Muscle of leg (tissue), 11 donors: ENCODE data around the gene HMG20B. TPM values are rescaled to one million over a fixed set of nuclear protein-coding genes. Genes with fewer than 3 reads are reported as not detected.
A peak's percentile ranks its signal among the peaks of the same experiment; 100 is the strongest.

Source experiments
- DNase-seq: peaks from one replicate; pipeline ENCODE4 v3.0.0; 2013
- H3K27ac ChIP-seq: one replicate; pipeline ENCODE4 v1.5.1; 2013; ENCODE audit warnings: mild to moderate bottlenecking, low read length, control low read depth
- H3K27me3 ChIP-seq: one replicate; pipeline ENCODE4 v1.6.1; 2013; ENCODE audit warnings: low read length; ENCODE audit not compliant: control insufficient read depth, insufficient read depth
- H3K36me3 ChIP-seq: one replicate; pipeline ENCODE4 v1.6.1; 2013; ENCODE audit warnings: low read length; ENCODE audit not compliant: control insufficient read depth, insufficient read depth
- H3K4me1 ChIP-seq: one replicate; pipeline ENCODE4 v1.6.1; 2013; ENCODE audit warnings: low read length; ENCODE audit not compliant: control insufficient read depth, insufficient read depth
- H3K4me3 ChIP-seq: one replicate; pipeline ENCODE4 v1.5.1; 2013; ENCODE audit warnings: low read length, control low read depth
- H3K9me3 ChIP-seq: replicated peaks from 2 replicates; pipeline ENCODE4 v1.6.1; 2013; ENCODE audit warnings: low read depth, low read length; ENCODE audit not compliant: control insufficient read depth
- WGBS: methylation state at CpG from one replicate; pipeline ENCODE4 v1.1.5; 2013; ENCODE audit warnings: missing lambda C conversion rate; ENCODE audit not compliant: insufficient coverage; 5-methylcytosine and 5-hydroxymethylcytosine counted together
- polyA plus RNA-seq, 8 donors: library from polyadenylated mRNA; unstranded; fragments of 120-200 nt; gene quantifications; one replicate each; pipeline versions ENCODE4 v1.2.1 to v1.2.3, GENCODE V29; 2013; ENCODE audit warnings: inconsistent platforms in 1 of 8, low replicate concordance in 1 of 8; ENCODE audit not compliant: insufficient read length in 8 of 8, insufficient read depth in 1 of 8
- total RNA-seq: library from RNA; stranded (reverse); fragments of 120-200 nt; gene quantifications from one replicate; pipeline ENCODE4 v1.2.4, GENCODE V29; 2013

HMG20B gene
- total and polyA plus RNA-seq, 9 donors = 34.2 to 47.7 (median 39.9) TPM

DNA sequence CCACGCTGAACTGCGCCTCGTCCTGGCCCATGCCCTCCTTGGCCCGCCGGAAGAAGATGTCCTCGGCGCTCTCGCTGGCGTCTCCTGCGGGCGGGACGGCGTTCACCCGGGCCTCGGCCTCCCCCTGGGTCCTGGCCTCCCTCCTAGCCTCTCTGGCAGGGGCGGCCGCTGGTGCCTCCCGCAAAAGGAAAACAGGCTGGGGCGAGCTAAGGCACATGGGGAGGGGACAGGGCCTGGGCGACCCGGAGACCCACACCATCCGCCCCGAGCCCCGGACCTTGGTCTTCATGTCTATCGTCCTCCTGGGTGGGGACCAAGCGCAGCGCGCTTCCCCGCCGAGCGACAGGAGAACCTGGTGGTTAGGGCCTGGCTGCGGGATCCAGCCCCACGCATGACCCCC lies 39.6 kb downstream of the HMG20B start:
- Histone ChIP-seq H3K4me3 (no peak overlapping the region), H3K27me3 (peaks cover 11% of the 10 kb centered on the region), H3K9me3 (no peaks in the 10 kb centered on the region), H3K36me3 (peaks cover 36% of the 10 kb centered on the region), H3K4me1 (peaks cover 25% of the 10 kb centered on the region), H3K27ac (no peak overlapping the region)
- DNase-seq = no peak
- 95% methylated on average over 32 of the region's 33 CpGs for WGBS

DNA sequence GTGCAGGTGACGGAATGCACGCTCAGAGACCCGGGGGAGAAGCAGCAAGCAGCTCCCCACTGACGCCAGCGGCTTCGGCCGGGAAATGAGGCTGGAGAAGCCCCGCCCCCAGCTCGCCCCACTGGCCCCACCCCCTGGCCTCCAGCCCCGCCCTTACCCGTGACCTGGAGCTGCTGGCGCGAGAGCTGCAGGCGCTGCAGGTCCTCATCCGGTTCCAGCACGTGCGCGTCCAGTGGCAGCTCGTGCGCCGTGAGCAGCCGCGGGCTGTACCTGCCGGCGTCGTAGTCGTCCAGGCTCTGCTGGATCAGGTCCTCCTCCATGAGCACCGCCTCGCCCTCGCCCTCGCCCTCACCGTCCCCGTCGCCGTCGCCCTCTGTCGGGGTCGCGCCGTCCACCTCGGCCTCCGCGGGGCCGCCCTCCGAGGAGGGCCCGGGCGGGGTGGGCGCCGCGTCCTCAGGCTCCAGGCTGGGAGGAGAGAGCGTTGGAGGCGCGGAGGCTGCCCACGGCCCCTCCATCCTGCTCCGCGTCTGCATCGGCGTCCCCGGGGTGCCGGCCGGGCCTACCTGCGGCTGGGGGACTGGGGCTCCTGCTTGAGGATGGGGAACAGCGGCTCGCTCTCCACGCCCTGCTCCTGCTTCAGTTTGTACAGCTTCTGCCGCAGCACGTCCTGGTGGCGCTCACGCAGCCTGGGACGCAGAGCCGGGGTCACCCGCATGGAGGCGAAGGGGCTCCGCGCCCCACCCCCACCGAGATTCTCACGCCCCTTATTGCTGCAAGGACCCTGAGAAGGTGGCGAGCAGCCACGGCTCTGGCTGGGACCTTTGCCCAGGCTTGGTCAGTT lies 40.4 kb downstream of the HMG20B start:
- DNase-seq = no peak
- H3K9me3 ChIP-seq = no peaks in the 10 kb centered on the region
- peaks cover 18% of the 10 kb centered on the region for H3K4me1 ChIP-seq
- H3K27ac ChIP-seq = no peak overlapping the region
- WGBS = 73% methylated on average over 76 of the region's 79 CpGs
- peaks cover 41% of the 10 kb centered on the region for H3K36me3 ChIP-seq
- peaks cover 3% of the 10 kb centered on the region for H3K27me3 ChIP-seq
- no peak overlapping the region for H3K4me3 ChIP-seq

DNA sequence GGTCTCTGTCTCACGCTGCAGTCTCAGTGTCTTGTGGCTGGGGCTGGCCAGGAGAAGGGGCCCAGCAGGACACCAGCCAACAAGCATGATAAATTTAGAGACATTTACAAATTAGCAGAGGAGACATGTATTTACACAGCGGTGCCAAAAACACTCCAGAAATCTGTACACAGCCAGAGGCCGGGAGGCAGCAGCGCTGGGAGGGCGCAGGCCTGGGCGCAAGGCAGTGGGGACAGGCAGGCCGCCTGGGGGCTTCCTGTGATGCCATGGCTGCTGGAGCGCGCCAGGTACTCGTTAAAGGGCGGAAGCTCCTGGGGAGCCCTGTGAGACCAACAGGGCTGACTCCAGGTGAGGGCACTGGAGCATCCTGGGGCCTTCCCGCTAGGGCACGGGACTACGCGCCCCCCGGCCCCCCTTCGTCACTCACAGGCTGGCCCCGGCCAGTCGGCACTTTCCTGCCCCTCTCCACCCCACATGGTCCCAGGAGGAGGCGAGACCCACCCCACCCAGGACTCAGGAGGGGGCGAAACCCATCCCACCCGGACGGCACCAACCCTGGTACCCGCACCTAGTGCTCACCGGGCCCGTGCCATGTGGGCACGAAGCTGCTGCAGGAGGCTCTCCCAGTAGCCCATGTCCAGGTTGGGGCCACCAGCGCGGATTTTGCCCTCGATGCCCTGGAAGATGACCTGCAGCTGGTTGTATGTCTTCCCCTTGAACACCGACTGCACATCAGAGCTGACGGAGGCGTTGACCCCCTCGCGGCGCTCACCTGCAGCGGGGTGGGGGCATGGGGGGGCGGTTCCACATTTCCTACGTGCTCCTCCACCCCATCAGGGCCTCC lies 41.3 kb downstream of the HMG20B start:
- H3K27ac ChIP-seq = no peak overlapping the region
- 91% methylated on average over 24 of the region's 39 CpGs for WGBS
- peaks cover 42% of the 10 kb centered on the region for H3K36me3 ChIP-seq
- no peak for DNase-seq
- no peak overlapping the region for H3K4me3 ChIP-seq
- peaks cover 15% of the 10 kb centered on the region for H3K4me1 ChIP-seq
- H3K9me3 ChIP-seq = no peaks in the 10 kb centered on the region
- no peaks in the 10 kb centered on the region for H3K27me3 ChIP-seq

DNA sequence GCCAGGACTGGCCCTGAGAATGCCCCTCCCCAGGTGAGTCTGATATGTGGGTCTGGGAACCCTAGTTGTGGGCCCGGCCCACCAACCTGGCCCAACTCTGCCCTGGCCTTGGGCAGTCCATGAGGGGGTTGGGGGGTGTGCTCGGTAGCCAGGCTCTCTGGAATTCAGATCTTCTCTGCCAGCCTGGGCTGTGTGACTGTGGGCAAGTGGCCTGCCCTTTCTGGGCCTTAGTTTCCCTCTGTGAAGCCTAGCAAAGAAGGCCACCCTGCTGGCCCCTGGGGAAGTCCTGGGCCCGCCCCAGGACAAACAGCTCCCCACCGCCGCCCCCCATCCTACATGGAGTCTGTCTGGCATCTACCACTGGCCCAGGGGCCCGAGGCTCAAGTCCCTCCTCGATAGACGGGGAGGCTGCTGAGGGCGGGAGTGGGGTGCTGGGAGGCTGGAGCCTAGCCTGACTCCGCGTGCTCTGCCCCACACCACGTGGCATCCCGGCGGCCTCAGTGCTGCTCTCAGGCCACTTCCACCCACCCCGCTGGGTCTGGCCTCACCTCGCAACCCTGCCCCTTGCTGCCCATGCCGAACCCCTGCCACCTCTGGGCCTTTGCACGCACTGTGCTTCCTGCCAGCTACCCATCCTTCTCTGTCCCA lies 42.2 kb downstream of the HMG20B start:
- DNase-seq = no peak
- Histone ChIP-seq H3K9me3 (no peaks in the 10 kb centered on the region), H3K4me1 (peaks cover 10% of the 10 kb centered on the region), H3K27ac (no peak overlapping the region), H3K36me3 (peaks cover 52% of the 10 kb centered on the region), H3K27me3 (no peaks in the 10 kb centered on the region), H3K4me3 (no peak overlapping the region)
- WGBS = 93% methylated on average over 16 of the region's 18 CpGs

DNA sequence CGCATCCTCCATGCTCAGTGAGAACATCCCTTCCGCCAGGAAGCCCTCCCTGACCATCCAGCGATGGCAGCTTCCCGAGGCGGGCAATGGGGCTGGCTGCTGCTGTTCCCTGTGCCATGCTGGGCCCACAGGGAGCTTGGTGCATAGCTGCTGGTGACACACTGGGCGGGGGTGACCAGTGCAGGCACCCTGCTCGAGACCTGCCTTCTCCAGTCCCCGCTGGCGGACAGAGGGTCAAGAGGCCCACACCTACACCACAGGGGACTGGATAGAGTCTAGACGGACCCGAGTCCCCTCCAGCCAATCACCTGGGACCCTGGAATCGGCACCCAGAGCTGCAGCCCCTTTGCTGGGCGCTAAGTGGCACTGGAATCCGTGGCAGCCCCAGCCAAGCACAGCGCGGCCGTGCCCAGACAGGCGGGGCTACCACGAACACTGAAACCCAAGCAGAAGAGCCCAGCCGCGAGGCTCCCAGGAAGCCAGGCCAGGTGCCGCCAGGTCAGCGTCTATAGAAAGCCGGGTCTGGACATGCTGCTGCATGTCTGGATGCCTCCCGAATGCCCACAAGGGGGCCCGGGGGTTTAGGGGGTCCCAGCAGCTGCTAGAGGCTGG lies 42.9 kb downstream of the HMG20B start:
- 89% methylated on average over 26 of the region's 26 CpGs for WGBS
- Histone ChIP-seq H3K27ac (no peak overlapping the region), H3K4me3 (no peak overlapping the region), H3K27me3 (no peaks in the 10 kb centered on the region), H3K36me3 (peaks cover 54% of the 10 kb centered on the region), H3K9me3 (no peaks in the 10 kb centered on the region), H3K4me1 (peaks cover 7% of the 10 kb centered on the region)
- no peak for DNase-seq

DNA sequence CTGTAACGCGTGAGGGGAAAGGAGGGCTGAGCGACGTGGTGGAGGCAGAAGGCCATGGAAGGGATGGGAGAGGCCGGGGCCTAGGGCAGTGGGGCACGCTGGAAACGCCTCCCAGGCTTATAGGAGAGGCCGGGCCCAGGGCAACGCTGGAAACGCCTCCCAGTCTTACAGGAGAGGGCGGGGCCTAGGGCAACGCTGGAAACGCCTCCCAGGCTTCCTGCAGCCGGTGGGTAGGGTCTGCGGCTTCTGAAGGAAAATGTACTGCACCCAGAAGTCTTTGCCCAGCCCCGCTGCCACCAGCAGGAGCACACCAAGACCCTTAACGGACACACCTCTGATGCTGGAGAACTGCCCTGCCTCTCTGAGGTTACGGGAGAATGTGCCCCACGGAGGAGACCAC lies 44.7 kb downstream of the HMG20B start:
- no peak for DNase-seq
- Histone ChIP-seq H3K27me3 (no peaks in the 10 kb centered on the region), H3K4me1 (peaks cover 7% of the 10 kb centered on the region), H3K36me3 (peaks cover 55% of the 10 kb centered on the region), H3K27ac (peak overlapping the region; percentile 53), H3K9me3 (no peaks in the 10 kb centered on the region), H3K4me3 (no peak overlapping the region)
- 55% methylated on average over 17 of the region's 19 CpGs for WGBS

DNA sequence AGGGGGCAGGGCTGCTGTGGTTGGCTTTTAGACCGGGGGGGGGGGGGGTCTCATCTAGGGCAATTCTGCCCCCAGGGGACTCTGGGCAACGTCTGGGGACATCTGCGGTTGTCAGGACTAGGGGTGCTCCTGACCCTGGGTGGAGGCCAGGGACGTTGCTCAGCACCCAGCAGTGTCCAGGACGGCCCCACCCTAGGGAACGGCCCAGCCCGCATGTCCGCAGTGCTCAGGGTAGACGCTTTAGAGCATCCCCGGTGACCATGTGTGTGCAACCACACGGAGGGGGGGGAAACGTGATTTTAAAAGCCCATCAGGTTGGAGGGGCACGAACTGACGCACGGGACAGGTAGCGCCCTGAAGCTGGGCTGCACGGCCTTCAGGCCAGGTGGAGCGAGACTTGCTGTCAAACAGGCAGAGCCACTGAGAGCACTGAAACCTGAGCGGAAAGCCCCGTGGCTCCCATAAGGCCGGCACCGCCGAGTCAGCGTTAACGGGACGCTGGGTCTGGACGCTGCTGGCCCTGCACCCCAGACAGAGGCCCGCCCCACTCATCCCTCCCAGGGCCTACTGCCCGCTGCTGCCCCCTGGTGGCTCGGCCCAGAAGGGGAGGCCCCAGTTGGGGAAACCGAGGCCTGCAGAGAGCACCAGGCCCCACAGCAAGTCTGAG lies 45.5 kb downstream of the HMG20B start:
- Histone ChIP-seq H3K4me3 (no peak overlapping the region), H3K36me3 (peaks cover 57% of the 10 kb centered on the region), H3K27me3 (no peaks in the 10 kb centered on the region), H3K27ac (no peak overlapping the region), H3K9me3 (no peaks in the 10 kb centered on the region), H3K4me1 (peaks cover 7% of the 10 kb centered on the region)
- 46% methylated on average over 29 of the region's 31 CpGs for WGBS
- DNase-seq = peak; percentile 74

DNA sequence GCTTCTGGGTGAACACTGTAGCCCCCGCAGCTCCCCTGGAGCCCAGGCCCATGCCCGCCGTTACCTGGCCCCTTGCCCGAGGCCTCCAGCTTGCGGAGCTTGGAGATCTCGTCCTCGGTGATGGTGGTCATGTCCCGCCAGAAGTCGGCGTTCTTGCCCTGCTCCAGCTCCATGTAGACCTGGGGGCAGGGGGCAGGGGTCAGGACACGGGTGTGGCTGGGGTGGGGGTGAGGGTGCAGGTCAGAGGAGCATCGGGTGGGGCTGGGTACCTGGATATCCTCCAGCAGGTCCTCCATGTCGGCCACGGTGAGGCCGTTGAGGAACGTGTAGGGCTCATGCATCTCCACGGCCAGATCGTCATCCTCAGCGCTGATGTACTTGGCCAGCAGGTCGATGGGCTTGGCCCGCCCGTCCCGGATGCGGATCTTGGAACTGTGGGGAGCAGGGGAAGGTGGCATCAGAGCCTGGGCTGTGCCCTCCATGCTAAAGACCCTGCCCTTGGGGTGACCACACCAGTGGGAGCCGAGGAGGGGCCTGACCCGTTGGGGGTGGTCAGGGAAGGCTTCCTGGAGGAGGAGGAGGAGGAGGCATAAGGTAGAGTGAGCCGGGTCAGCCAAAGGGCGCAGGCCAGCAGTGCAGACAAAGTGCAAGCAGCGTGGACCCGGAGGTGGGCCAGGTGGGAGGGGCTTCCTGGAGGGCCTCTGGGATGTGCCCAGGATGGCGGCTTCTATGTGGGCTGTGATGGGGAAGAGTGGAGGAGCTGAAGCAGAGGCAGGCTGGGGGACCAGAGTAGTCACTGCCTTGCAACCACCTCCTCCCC lies 46.3 kb downstream of the HMG20B start:
- Histone ChIP-seq H3K36me3 (peaks cover 49% of the 10 kb centered on the region), H3K27ac (no peak overlapping the region), H3K4me3 (no peak overlapping the region), H3K4me1 (peaks cover 7% of the 10 kb centered on the region), H3K9me3 (no peaks in the 10 kb centered on the region), H3K27me3 (no peaks in the 10 kb centered on the region)
- DNase-seq = no peak
- WGBS = 87% methylated on average over 29 of the region's 31 CpGs

DNA sequence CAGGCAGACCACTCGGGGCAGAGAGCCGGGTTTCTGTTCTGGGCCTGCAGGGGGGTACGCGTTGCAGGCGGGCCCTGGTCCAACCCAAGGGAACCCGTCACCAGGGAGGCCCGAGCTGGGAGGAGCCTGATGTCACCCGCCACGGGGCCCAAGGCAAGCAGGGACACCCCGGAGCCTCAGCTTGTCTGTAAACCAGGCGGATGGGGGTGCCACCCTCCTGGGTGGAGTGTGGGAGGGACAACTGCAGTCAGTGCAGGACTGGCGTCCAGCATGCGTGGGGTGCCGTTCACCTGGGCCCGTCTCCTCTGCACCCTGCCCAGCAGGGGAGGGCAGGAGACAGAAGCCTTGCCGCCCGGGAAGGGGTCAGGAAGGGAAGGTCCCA lies 46.9 kb downstream of the HMG20B start:
- Histone ChIP-seq H3K4me3 (no peak overlapping the region), H3K4me1 (peaks cover 7% of the 10 kb centered on the region), H3K9me3 (no peaks in the 10 kb centered on the region), H3K36me3 (peaks cover 46% of the 10 kb centered on the region), H3K27me3 (no peaks in the 10 kb centered on the region), H3K27ac (no peak overlapping the region)
- DNase-seq = no peak
- 81% methylated on average over 15 of the region's 17 CpGs for WGBS
